Esophagus muscularis mucosa (tissue), 4 donors: ENCODE results near the gene JAKMIP1. TPM values are rescaled to one million over a fixed set of nuclear protein-coding genes. Genes with fewer than 3 reads are reported as not detected.

ENCODE experiments used
- DNase-seq: peaks from one replicate; pipeline ENCODE4 v3.0.0-alpha.2; 2017; ENCODE audit errors: extremely low spot score
- H3K27ac ChIP-seq, 4 donors: fragments of 200-600 bp; sonication (generic); replicated peaks in 1 of 4; 1 replicate in 3 of 4; 2 replicates in 1 of 4; pipeline ENCODE4 v1.5.1; 2016 to 2019; ENCODE audit warnings: mild to moderate bottlenecking in 1 of 4
- H3K27me3 ChIP-seq, 4 donors: fragments of 200-600 bp; sonication (generic); one replicate each; pipeline versions ENCODE4 v1.5.1 to v1.6.0; 2016 to 2019
- H3K36me3 ChIP-seq, 4 donors: fragments of 200-600 bp; sonication (generic); one replicate each; pipeline ENCODE4 v1.5.1; 2016 to 2019
- H3K4me1 ChIP-seq, 4 donors: fragments of 200-600 bp; sonication (generic); one replicate each; pipeline ENCODE4 v1.5.1; 2016 to 2019
- H3K4me3 ChIP-seq, 4 donors: fragments of 200-600 bp; sonication (generic); 1 replicate in 2 of 4; 2 replicates in 2 of 4; pipeline ENCODE4 v1.5.1; 2016 to 2019; ENCODE audit warnings: mild to moderate bottlenecking in 4 of 4, moderate library complexity in 1 of 4
- H3K9me3 ChIP-seq, 4 donors: fragments of 200-600 bp; sonication (generic); 1 replicate in 3 of 4; 2 replicates in 1 of 4; pipeline ENCODE4 v1.5.1; 2016 to 2019
- EP300 ChIP-seq: sonication (generic); formaldehyde crosslinking; IDR thresholded peaks from one replicate; pipeline ENCODE4 v1.6.1; 2017; ENCODE audit warnings: antibody characterized with exemption
- POLR2A ChIP-seq: fragments of 450-650 bp; IDR thresholded peaks from one replicate; pipeline ENCODE4 v1.6.1; 2017; ENCODE audit warnings: antibody characterized with exemption, moderate library complexity, mild to moderate bottlenecking, low read depth
- POLR2AphosphoS5 ChIP-seq, 2 donors: sonication (generic); formaldehyde crosslinking; IDR thresholded peaks; one replicate each; pipeline ENCODE4 v1.6.1; 2017; ENCODE audit warnings: antibody characterized with exemption in 2 of 2
- WGBS: methylation state at CpG from one replicate; pipeline ENCODE4 v1.1.5; 2018; 5-methylcytosine and 5-hydroxymethylcytosine counted together
- intact Hi-C: fragments of 100-400 bp; cut with DNase I; formaldehyde crosslinking; loops from one replicate; pipeline ENCODE4 v1.15.1; 2023
- total RNA-seq, 4 donors: library from RNA; depleted of rRNA; stranded (reverse); fragments of >200 nt; gene quantifications; one replicate each; pipeline versions ENCODE4 v1.1.0 to v1.2.1, GENCODE V29; 2016
- TF ChIP-seq, protein P1 (sequence below), 3 experiments: fragments of 200-600 bp in 2 of 3; fragments of 450-650 bp in 1 of 3; sonication (generic) in 2 of 3; IDR thresholded peaks; one replicate each; pipeline ENCODE4 v1.5.1; 2017 to 2019; ENCODE audit warnings: antibody characterized with exemption in 3 of 3, mild to moderate bottlenecking in 2 of 3, moderate library complexity in 1 of 3

The JAKMIP1 gene
- total RNA-seq, 4 donors from 2014 or later = 0.57 to 2.8 (median 0.91) TPM

DNA sequence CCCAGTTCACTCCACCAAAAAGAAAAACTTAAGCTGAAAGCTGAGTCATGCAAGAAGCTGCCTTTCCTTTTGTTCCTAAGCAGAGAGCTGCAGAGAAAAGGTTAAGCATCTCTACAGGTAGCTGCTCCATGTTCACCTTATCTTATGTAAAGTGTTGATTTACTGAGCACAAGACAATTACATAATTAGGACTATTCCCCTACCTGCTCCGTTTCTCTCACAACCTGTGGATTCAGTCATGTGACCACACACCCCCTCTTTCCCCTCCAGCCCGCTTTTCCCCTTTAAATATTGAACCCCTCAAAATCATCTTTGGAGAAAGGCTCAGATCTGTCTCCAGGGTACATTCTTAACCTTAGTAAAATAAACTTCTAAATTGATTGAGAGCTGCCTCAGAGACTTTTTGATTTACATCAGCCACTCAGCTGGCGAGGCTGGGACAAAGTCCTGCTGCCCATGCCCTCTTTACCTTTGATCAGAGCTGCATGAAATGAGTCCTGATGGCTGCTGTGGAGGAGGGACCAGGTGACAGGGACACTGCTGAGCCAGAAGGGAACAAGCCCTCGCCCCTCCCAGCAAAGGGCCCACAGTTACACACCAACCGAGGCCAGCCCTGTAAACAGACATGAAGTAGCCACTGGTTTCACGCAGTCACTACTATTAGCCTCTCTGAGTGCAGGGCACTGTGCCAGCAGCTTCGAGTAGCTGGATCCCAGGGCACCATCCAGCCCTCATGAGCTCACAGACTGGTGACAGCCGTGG is 128.2 kb downstream of the JAKMIP1 start:
- Histone ChIP-seq H3K27ac (no peak overlapping the region), H3K4me3 (no peak overlapping the region), H3K9me3 (no peaks in the 10 kb centered on the region), H3K4me1 (no peaks in the 10 kb centered on the region), H3K27me3 (peaks cover 0 to 30% (median 0%) of the 10 kb centered on the region in 4 donors), H3K36me3 (no peaks in the 10 kb centered on the region)
- intact Hi-C loops = no loop called here
- no peak for TF ChIP-seq EP300
- 54% methylated on average over 6 of the region's 8 CpGs for WGBS
- no peak for DNase-seq

DNA sequence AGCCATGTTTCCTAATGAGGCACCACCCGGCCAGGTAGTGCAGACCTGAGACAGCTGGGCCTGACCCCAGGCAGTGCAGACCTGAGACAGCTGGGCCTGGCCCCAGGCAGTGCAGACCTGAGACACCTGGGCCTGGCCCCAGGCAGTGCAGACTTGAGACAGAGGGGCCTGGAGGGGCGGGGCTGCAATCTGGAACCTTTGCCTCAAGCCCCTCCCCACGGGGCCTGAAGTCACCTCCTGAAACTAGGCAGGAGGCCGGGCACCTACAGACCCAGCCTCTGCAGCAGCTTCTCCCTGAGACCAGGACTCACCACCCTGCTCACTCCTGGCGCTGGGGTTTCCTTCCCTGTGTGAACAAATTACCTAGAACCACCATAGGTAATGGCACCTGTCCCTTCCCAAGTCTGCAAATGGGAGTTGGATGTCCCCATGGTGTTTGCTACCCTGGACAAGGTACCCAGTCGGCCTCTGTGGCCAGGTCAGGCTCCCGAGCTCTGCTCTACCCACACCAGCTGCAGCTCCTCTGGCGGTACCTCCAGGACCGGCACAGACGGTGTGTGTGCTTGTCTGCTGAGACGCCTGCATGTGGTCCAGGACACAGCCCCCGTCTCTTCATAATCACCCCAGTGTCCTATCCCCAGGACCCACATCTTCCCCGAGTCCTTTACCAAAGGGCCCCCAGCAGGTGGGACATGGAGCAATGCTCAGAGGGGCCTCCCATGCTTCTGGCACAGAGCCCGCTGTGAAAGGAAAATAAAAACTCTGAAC is 129.0 kb downstream of the JAKMIP1 start:
- no peak for DNase-seq
- peaks cover 0 to 36% (median 0%) of the 10 kb centered on the region in 4 donors for H3K27me3 ChIP-seq
- H3K9me3 ChIP-seq = no peaks in the 10 kb centered on the region
- no peaks in the 10 kb centered on the region for H3K4me1 ChIP-seq
- no peak overlapping the region for H3K4me3 ChIP-seq
- intact Hi-C loops = no loop called here
- no peak overlapping the region for H3K27ac ChIP-seq
- no peaks in the 10 kb centered on the region for H3K36me3 ChIP-seq
- TF ChIP-seq EP300 = no peak
- no peak for TF ChIP-seq POLR2AphosphoS5 (IDR thresholded peaks at IDR 0.05)
- no peak for TF ChIP-seq POLR2A
- TF ChIP-seq, protein P1, sequence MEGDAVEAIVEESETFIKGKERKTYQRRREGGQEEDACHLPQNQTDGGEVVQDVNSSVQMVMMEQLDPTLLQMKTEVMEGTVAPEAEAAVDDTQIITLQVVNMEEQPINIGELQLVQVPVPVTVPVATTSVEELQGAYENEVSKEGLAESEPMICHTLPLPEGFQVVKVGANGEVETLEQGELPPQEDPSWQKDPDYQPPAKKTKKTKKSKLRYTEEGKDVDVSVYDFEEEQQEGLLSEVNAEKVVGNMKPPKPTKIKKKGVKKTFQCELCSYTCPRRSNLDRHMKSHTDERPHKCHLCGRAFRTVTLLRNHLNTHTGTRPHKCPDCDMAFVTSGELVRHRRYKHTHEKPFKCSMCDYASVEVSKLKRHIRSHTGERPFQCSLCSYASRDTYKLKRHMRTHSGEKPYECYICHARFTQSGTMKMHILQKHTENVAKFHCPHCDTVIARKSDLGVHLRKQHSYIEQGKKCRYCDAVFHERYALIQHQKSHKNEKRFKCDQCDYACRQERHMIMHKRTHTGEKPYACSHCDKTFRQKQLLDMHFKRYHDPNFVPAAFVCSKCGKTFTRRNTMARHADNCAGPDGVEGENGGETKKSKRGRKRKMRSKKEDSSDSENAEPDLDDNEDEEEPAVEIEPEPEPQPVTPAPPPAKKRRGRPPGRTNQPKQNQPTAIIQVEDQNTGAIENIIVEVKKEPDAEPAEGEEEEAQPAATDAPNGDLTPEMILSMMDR (IDR thresholded peaks at IDR 0.05) = no peak
- 64% methylated on average over 9 of the region's 14 CpGs for WGBS

DNA sequence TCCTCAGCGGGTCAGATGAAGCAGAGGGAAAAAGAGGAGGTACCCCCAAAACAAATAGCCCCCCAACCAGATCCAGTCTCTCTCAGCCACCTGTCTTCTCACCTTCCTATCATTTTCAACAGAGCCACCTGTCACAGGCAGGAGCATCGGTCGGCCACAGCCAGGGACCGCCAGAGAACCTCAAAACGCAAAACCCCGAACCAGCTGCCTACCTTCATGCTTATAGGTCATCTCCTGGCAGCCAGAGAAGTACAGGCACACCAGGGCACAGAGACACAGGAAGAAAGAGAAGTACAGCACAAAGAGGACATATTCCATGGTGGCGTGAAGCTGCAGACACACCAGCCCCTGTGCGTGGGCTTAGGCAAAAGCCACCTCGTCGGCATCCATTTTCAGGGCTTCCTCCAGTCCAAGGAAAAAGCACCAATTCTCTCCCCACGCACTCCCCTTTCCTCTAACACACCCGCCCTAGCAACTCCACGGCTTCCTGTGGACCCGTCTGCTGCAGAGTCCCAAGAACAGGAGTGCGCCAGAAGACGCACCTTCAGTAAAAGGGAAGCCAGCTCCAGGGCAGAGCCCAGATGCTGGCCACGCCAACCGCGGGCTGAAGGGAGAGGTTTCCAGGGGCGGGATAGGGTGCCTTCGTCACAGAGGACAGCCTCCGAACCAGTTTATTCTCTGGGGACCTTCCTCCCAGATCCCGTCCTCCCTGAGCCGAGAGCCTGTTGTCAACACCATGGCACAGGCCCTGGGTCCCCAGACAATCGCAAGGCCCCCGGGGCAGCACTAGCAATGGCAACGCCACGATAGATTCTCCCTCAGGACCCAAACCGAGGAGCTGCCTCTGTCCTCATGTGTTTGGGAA is 130.3 kb downstream of the JAKMIP1 start:
- Histone ChIP-seq H3K4me3 (no peak overlapping the region), H3K4me1 (no peaks in the 10 kb centered on the region), H3K36me3 (no peaks in the 10 kb centered on the region), H3K27me3 (peaks cover 0 to 38% (median 0%) of the 10 kb centered on the region in 4 donors), H3K27ac (no peak overlapping the region), H3K9me3 (no peaks in the 10 kb centered on the region)
- WGBS = 73% methylated on average over 23 of the region's 29 CpGs
- DNase-seq = no peak
- no peak for TF ChIP-seq POLR2AphosphoS5 (IDR thresholded peaks at IDR 0.05)
- TF ChIP-seq POLR2A = no peak
- TF ChIP-seq EP300 = no peak
- TF ChIP-seq, protein P1 (IDR thresholded peaks at IDR 0.05) = no peak
- intact Hi-C loops = no loop called here

DNA sequence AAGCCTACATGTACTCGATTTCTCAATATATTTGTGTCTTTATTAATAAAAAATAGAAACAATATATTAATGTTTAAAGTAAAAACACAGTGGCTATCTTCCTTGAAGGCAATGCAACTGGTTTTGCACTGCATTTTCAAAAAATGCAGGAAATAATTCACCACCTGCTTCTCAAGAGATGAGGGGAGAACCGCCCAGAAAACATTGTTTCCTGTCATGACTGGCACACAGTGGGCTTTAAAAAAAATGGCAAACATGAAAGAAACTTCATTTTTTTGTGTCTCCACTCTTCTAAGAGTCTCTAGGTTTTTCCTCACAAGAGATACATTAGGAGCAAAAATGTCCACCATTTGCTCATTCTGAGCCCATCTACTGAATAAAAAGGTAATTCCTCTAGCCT is 131.4 kb downstream of the JAKMIP1 start:
- intact Hi-C loops = no loop called here
- no peaks in the 10 kb centered on the region for H3K9me3 ChIP-seq
- TF ChIP-seq, protein P1 (IDR thresholded peaks at IDR 0.05) = no peak
- H3K36me3 ChIP-seq = no peaks in the 10 kb centered on the region
- DNase-seq = no peak
- peaks cover 0 to 38% (median 0%) of the 10 kb centered on the region in 4 donors for H3K27me3 ChIP-seq
- 51% methylated on average over 2 of the region's 2 CpGs for WGBS
- H3K4me1 ChIP-seq = no peaks in the 10 kb centered on the region
- no peak overlapping the region for H3K4me3 ChIP-seq
- H3K27ac ChIP-seq = no peak overlapping the region
